Hematopoietic multipotent progenitor cell treated with erythropoietin and hydrocortisone succinate and interleukin-3 and kit ligand, for 4 days (in vitro differentiated cells): ENCODE measurements around the gene C11orf58.

Experiments used
- DNase-seq: peaks from one replicate; pipeline ENCODE4 v3.0.0-alpha.2; 2015

The C11orf58 gene

DNA sequence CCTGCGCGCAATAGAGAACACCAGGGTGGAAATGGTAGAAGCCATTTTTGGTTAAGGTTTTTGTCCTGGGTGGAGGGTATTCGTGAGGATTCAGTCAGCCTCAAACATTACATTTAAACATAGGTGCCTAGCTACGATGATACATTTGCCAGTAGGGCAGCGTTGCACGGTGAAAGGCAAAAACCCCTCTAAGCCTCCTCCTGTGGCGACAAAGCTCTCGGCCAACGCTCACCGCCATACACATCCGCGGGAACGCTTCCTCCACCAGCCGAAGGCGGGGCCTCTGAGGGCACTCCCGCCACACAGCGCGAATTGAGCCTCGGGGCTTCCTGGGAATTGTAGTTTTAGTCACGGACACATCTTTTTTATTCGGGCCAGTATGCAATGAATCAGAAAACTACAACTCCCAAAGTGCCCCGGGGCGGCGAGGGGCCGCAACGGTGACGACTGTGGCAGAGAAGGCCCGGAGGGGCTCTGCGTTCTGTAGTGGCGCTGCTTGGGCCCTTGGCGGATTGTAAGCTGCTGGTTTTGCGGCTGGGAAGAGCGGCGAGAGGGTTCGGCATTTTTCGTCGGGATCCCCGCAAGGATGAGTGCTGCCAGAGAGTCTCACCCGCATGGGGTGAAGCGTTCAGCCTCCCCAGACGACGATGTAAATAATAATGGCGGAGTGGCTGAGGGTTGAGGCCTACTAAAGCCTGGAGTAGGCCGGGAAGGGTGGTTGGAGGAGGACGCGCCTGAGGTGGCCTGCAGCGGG lies at the start of gene C11orf58:
TSS of gene C11orf58 (plus strand) at position 455 of the 754 bp plus-strand sequence. CDS start at position 587, 132 bp downstream.
- peak; percentile 98 for DNase-seq

DNA sequence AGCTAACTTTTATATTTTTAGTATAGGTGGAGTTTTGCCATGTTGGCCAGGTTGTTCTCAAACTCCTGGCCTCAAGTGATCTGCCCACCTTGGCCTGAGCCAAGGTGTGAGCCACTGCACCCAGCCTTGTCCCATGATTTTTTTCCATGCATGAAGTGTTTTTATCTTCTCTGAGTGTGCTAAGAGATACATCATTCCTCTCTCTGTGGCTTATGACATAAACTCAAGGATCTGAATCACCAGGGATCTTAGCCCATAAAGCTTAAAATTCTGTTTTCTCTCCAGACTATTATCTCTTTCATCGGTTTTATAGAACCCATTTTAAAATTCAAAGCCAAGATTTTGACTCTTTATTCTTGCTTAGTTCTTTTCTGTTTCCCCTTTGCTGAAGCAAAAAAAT lies 48.4 kb upstream of the C11orf58 start:
- no peak for DNase-seq

- no peak for DNase-seq
These were observed 34.7 kb upstream of the C11orf58 start for GRCh38 chr11:16703795-16704194.

- DNase-seq: no peak
These were observed 24.9 kb upstream of the C11orf58 start for GRCh38 chr11:16713594-16713993.

- peak; percentile 60 for DNase-seq
These were observed 15.7 kb upstream of the C11orf58 start for GRCh38 chr11:16722581-16723344.

GRCh38 chr11:16727806-16728205 lies 10.6 kb upstream of the C11orf58 start:
- DNase-seq: peak; percentile 70

GRCh38 chr11:16737818-16738192 lies 642 bp upstream of the C11orf58 start:
- no peak for DNase-seq

- DNase-seq: no peak
These were observed 734 bp downstream of the C11orf58 start for GRCh38 chr11:16738947-16739815.

DNA sequence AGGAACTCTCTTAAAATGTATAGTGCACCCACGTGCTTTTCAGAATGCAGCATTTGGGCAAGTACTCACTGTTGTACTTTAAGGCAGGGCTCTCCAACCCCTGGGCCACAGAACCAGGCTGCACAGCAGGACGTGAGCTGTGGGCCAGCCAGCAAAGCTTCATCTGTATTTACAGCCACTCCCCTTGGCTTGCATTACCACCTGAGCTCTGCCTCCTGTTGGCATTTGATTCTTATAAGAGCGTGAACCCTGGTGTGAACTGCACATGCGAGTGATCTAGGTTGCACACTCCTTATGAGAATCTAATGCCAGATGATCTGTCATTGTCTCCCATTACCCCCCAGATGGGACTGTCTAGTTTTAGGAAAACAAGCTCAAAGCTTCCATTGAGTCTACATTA lies 3.0 kb downstream of the C11orf58 start:
- DNase-seq: no peak

GRCh38 chr11:16743478-16743877 lies 5.0 kb downstream of the C11orf58 start:
- no peak for DNase-seq

DNA sequence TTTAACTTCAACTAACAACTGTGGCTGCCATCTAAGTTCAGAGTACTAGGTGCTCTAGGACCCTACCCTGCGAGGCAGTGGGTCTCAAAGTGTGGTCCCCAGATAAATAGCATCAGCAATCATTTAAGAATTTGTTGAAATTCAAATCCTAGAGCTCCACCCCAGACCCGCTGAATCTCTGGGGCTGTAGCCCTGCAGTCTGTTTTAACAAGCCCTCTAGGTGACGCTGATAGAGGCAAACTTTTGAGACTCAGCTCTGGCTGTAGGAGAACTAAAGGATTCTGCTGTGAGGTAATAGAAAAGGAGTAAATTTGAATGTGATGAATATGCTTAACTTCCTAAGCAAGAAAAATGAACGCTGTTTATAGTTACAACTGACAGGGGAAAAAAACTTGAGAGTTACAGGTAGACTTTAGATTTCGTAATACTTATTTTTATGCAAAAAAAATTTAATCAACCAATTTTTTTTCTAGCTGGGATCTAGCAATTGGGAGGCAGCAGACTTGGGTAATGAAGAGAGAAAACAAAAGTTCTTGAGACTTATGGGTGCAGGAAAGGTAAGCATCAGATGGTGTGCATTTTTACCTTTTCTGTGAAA lies 5.8 kb downstream of the C11orf58 start:
- DNase-seq: no peak

GRCh38 chr11:16745950-16746605 lies 7.6 kb downstream of the C11orf58 start:
- peak; percentile 30 for DNase-seq

GRCh38 chr11:16749092-16749491 lies 10.6 kb downstream of the C11orf58 start:
- DNase-seq: no peak

DNA sequence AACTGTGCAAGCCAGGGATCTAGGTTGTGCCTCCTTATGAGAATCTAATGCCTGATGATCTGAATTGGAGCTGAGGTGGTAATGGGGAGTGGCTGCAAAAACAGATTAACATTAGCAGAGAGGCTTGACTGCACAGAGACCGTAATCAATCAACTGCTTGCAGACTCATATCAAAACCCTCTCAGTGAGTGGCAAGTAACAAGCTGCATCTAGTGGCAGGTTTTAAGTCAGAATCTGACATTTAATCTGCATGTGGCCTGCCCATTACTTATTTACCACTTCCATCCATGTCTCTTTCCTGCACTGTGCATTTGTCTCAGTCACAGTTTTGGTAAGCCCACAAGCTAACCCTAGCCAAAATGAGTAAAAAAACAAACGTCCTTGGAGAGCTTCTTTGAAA lies 11.2 kb downstream of the C11orf58 start:
- no peak for DNase-seq

- DNase-seq: no peak
These were observed 12.0 kb downstream of the C11orf58 start for GRCh38 chr11:16750417-16750816.

DNA sequence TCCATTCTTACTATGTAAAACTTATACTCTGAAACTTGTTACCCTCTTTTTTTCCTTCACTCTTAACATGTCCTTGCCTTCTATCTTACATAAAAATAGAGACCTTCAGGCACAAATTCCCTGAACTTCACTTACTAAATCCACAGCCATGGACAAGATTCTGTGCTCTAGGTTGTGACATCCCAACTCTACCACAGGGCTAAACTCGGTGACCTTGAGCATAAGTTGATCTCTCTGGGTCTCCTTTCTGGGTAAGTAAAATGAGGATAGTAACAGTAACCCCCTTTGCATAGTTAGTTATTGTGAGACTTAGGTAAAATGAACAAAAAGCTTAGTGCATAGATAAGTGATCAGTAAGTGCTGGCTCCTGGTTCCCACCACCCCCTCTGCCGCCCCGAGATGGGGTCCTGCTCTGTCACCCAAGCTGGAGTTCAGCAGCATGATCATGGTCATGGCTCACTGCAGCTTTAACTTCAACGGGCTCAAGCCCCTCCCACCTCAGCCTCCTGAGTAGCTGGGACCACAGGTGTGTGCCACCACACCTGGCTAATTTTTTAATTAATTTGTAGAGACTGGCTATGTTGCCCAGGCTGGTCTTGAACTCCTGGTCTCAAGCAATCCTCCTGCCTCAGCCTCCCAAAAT lies 20.1 kb downstream of the C11orf58 start:
- DNase-seq: no peak

DNA sequence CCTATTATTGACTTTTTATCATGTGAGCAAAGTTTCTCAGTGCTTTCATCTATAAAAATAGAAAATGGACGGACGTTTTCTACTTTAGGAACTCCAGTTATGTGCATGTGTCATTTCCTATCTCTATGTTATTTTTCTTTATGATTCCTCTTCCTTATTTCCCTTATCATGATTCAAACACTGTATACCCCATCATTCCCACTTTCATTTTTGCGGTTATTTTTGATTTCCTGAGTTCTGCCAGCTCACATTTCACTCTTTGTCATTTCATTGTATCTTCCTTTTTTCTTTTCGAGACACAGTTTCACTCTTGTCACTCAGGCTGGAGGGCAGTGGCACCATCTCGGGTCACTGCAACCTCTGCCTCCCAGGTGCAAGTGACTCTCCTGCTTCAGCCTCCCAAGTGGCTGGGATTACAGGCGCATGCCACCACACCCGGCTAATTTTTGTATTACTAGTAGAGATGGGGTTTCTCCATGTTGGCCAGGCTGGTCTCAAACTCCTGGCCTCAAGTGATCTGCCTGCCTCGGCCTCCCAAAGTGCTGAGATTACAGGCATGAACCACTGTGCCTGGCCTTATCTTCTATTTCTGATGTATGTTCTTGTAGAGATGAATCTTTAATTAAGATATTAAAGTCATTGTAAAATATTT lies 21.5 kb downstream of the C11orf58 start:
- peak; percentile 27 for DNase-seq

- no peak for DNase-seq
These were observed 25.3 kb downstream of the C11orf58 start for GRCh38 chr11:16763746-16764145.

DNA sequence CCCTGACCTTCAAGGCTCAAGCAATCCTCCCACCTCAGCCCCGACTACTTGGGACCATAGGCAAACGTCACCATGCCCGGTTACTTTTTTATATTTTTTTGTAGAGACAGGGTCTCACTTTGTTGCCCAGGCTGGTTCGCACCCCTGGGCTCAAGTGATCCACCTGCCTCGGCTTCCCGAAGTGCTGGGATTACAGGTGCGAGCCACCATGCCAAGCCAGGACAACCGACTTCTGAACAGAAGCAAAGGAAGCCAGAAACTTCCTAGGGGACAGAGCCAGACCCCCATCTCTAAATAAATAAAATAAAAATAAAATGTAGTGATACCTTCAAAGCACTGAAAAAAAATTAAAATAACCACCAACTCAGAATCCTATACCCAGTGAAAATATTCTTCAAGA lies 26.4 kb downstream of the C11orf58 start:
- no peak for DNase-seq

DNA sequence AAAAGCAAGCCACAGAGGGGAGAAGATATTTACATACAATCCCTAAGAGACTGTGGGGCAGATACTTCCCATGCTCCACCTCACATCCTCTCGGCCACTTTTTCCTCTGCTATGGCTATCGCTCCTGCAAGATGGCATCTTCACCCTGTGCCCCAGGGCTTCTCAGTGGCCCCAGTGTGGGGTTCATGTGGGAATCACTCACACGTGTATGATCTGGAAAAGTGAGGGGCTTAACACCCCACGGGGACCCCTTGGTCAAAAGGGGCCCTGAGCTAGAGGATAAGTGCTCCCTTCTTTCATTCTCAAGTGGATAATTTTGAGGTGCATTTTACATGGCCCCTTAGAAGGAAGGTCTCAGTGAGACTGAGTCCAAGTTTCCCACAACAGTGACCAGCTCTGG lies 28.7 kb downstream of the C11orf58 start:
- DNase-seq: no peak

DNA sequence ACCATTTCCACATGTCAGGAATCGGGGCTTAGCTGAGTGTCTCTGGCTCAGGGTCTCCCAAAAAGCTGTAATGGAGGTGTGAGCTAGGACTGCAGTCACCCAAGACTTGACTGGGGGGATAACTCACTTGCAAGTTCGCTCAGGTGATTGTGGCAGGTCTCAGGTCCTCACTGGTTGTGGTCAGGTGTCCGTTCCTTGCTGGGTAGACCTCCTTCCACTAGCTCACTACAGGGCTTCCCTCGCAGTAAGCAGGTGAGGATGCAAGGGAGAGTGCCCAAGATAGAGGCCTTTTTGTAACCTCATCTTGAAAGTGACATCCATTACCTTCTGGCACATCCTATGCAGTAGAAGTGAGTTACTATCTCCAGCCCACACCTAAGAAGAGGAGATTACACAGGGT lies 29.5 kb downstream of the C11orf58 start:
- no peak for DNase-seq
